Stromal cell of bone marrow (primary cell): ENCODE measurements around the gene DERA.
A peak's percentile ranks its signal among the peaks of the same experiment; 100 is the strongest.
"Not testable (repeated sequence)": the region's sequence is repeated elsewhere in the genome, so short reads cannot be mapped to it uniquely, and the experiment has no call there.

Experiments used
- DNase-seq: peaks from one replicate; pipeline ENCODE4 v3.0.0-alpha.2; 2012; ENCODE audit warnings: low read depth

Gene DERA

DNA sequence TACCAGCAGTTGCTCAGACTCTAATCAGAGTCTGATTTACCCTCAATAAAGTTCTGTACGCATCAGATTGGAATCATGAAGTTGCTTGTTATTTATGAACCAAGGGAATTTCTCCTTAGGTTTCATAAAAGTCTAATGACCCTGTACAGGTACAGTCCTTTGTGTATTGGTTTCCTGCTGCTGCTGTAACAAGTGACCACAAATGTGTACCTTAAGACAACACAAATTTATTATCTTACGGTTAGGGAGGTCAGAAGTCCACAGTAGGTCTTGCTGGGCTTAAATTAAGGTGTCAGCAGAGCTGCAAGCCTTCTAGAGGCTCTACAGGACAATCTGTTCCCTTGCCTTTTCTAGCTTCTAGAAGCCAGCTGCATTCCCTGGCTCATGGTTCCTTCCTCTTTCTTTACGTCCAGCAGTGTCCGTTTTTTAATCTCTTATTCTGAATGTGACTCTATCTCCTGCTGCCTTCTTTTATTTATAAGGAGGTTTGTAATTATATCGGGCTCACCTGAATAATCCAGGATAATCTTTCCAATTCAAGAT is 6.7 kb upstream of the DERA start:
- DNase-seq = no peak

GRCh38 chr12:15910468-15910863 is 666 bp upstream of the DERA start:
- no peak for DNase-seq

- DNase-seq = not testable (repeated sequence)
Observed at GRCh38 chr12:15911931-15912330, 799 bp downstream of the DERA start.

- not testable (repeated sequence) for DNase-seq
Observed at GRCh38 chr12:15914131-15914530, 3.0 kb downstream of the DERA start.

- no peak for DNase-seq
Observed at GRCh38 chr12:15918066-15918465, 6.9 kb downstream of the DERA start.

DNA sequence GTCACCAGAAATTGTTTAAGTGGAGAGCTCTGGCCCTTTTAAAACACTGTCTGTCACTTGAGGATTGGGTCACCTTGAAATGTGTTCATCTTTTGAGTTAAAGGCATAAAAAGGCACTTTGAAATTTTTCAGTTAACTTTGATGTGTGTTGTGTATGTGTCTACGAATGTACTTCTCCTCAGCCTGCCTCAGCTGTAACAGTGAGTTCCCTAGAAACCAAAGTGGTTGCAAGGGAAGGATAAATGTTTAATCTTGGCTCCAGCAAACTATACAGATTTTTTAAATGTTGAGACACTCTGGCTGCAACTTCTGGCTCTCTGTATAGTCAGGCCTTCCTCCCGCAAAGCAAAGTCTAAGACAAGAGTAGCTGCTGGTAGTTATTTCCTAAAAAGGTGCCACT is 8.3 kb downstream of the DERA start:
- DNase-seq = no peak

DNA sequence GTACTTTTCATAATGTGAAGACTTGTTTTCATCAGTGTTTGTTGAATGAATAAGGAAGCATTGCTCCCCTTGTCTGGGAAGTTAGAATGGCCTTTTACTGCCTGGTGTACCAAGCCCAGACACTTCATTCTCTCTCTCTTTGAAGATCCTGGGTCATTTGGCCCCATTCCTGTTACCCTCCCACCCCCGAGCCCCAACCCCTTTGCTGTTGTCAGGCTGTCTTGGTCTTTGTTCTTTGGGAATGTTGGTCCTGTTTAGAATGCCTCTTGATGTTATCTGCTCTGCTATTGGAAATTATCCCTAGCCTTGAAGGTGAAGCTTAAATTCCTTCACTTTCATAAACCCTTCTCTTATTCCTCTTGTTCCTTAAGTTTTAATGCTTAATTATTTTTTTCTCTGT is 13.8 kb downstream of the DERA start:
- DNase-seq = no peak

DNA sequence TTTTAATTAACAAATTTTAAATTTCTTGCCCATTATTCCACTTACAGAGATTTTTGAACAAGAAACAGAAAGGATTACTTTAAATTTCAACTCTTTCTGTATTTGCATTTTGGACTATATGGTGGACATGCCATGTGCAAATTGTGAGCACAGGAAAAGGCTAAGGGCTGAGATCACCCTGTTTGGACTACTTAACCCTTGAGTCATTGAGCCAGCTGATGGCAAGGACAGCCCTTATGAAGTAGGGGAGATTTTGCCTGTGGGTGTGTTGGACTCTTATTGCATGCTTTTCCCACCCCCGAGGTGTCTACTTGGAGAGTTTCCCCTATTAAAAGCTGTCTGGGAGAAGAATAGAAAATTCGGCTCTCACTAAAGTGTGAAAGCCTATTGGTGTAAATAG is 17.2 kb downstream of the DERA start:
- peak; percentile 46 for DNase-seq

GRCh38 chr12:15928870-15929571 is 17.9 kb downstream of the DERA start:
- DNase-seq = no peak

DNA sequence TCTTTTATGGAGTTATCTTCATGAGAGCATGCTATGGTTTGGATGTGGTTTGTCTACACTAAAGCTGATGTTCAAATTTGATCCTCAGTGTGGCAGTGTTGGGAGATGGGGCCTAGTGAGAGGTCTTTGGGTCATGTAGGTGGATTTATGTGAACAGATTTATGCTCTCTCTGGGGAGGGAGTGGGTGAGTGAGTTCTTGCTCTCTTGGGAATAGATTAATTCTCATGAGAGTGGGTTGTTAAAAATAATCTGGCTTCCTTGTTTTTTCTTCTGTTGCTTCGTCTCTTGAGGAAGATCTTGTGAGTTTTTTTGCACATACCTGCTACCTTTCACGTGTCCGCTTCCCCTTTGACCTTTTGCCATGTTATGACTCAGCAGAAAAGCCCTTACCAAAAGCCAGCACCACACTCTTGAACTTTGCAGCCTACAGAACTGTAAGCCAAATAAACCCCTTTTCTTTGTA is 20.5 kb downstream of the DERA start:
- DNase-seq = no peak

GRCh38 chr12:15932327-15932726 is 21.2 kb downstream of the DERA start:
- no peak for DNase-seq

- DNase-seq = no peak
Observed at GRCh38 chr12:15932971-15933370, 21.8 kb downstream of the DERA start.

GRCh38 chr12:15933751-15934150 is 22.6 kb downstream of the DERA start:
- DNase-seq = peak; percentile 26

- DNase-seq = no peak
Observed at GRCh38 chr12:15936751-15937150, 25.6 kb downstream of the DERA start.

GRCh38 chr12:15937902-15938301 is 26.8 kb downstream of the DERA start:
- no peak for DNase-seq

- no peak for DNase-seq
Observed at GRCh38 chr12:15939111-15939510, 28.0 kb downstream of the DERA start.

DNA sequence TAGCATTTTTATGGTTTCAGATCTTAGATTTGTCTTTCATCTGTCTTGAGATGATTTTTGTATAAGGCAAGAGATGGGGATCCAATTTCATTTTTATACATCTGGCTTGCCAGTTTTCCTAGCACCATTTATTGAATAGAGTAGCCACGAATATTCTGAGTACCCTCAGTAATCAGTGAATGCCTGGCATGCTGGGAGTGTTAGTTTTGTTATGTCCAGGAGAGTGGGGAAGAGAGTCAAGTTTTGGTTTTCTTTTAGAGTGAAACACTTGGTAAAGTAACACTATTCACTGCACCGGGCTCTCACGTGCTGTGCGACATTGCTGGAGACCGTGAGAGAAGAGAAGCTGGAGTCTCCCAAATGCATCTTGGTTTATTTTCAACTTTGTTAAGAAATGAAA is 31.3 kb downstream of the DERA start:
- no peak for DNase-seq

DNA sequence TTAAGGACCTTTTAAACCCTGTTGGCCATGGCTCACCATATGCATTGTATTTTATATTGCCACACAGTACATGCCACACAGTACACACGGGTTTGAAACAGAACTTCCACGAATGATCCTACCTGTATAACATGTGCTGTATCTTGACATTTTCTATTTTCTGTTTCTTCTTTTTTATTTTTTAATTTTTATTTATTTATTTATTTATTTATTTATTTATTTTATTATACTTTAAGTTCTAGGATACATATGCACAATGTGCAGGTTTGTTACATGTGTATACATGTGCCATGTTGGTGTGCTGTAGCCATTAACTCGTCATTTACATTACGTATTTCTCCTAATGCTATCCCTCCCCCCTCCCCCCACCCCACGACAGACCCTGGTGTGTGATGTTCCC is 32.4 kb downstream of the DERA start:
- DNase-seq = not testable (repeated sequence)

DNA sequence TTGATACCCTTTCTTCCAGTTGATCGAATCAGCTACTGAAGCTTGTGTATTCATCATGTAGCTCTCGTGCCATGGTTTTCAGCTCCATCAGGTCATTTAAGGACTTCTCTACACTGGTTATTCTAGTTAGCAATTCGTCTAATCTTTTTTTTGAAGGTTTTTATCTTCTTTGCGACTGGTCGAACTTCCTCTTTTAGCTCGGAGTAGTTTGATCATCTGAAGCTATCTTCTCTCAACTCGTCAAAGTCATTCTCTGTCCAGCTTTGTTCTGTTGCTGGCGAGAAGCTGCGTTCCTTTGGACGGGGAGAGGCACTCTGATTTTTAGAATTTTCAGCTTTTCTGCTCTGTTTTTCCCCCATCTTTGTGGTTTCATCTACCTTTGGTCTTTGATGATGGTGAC is 37.3 kb downstream of the DERA start:
- not testable (repeated sequence) for DNase-seq

DNA sequence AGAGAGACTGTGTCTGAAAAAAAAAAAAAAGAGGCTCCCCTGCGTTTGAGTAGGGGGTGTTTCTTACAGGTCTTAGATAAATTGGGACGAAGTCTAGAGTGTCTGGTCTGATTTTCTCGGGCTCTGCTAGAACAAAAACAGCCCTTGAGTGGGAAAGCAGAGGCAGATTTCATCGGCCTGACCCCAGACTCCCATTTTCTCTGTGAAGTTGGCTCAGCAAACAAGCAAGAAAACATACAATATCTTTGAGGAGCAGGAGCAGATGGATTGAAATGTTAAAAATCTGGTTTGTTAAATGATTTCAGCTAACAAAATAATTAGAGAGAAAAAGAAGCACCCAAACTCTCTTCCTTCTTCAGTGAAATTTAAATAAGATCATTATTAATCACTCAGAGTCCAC is 44.1 kb downstream of the DERA start:
- no peak for DNase-seq

DNA sequence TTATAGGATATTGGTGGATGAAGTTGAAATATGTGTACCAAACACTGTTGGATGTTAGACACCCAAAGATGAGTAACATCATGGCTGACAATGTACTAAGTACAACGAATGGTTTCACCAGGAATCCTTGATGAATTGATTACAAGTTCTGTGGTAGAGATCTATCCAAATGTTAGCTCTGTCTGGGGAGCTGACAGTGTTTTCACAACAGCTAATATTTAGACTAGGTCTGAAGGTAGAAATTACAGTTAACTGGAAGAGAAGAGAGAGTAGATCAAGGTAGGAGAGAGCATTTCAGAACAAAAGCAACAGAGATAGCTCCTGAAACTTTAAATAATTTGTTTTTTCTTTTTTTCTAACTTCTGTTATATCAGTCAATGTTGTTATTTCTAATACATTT is 44.9 kb downstream of the DERA start:
- no peak for DNase-seq

DNA sequence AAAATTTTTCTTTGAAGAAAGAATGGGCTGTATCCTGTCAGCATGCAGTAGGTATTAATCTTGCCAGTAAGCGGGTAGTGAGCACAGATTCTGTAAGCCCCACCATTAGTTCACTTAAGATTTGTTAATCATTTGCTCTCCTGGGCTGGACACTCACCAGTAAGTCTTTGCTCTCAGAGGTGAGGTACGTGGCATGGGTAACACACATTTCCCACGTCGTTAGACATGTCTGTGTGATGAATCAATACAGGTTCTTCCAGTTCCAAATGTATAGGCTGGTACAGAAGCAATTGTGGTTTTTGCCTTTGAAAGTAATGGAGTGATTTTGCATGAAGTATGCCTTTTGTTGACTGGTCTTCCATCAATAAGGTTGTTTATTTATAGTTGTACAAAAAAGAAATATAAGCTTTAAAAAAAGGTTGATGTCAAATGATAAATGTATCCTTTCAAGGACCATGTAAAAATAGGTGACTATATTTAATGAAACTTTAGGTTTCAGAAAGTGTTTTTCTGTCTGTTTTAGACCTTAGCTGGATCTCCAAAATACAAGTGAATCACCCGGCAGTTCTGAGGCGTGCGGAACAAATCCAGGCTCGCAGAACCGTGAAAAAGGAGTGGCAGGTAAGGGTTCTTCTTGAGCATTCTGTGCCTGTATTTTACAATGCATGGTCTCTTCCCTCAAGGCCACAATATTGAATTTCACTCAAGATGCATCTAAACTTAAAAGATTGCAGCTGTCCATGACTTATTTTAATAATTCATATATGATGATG is 45.5 kb downstream of the DERA start:
- DNase-seq = no peak

DNA sequence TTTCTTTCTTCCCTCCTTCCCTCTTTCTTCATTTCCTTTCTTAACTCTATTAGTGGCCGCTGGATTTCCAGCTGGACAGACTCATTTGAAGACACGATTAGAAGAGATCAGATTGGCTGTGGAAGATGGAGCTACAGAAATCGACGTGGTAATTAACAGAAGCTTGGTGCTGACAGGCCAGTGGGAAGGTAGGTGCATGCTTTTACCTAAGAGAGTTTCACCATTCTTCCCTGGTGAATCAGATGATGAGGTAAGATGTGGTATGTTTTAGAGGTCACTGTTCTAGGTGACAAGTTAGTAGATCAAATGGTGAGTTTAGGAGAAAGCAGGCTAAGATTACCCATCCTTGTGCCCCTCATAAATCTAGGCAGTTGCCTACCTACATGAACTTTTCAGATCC is 51.6 kb downstream of the DERA start:
- DNase-seq = no peak
